Glomerular visceral epithelial cell (primary cell): Measurements from ENCODE around the gene TK2.
"Not testable (repeated sequence)": the region's sequence is repeated elsewhere in the genome, so short reads cannot be mapped to it uniquely, and the experiment has no call there.

Experiments used
- DNase-seq: peaks from one replicate; pipeline ENCODE4 v3.0.0-alpha.2; 2016; ENCODE audit errors: extremely low spot score

The TK2 gene

GRCh38 chr16:66503030-66503429 lies 46.9 kb downstream of the TK2 start:
- DNase-seq: no peak

DNA sequence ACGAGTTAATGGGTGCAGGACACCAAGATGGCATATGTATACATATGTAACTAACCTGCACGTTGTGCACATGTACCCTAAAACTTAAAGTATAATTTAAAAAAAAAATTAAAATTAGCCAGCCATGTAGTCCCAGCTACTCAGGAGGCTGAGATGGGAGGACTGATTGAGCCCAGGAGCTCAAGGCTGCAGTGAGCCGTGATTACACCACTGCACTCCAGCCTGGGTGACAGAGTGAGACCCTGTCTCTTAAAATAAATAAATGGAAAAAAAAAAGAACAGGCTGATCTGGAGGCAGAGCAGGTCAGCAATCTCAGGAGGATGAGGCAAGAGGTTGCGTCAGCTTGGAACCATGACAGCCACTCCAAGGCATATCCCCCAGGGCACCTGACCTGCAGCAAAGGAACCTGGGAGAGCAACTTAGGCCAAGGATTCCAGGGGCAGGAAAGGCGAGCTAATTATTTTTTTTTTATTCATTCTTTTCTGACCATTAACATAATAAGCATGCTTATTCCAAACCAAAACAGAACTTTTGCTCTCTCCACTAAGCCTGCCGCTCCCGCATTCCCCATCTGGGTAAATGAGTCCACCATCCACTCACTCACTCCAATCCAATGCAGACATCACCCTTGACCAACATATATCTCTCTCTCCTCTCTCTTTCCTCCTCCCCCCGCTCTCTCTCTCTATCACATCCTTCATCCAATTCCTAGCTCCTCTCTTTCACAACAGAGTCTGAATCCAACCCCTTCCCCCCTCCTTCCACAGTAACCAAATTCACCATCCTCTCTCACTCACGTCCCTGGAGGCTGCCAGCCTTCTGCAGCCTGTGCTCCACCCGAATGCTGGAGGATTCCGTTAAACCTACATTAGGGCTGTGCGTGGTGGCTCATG lies 47.7 kb downstream of the TK2 start:
- no peak for DNase-seq

DNA sequence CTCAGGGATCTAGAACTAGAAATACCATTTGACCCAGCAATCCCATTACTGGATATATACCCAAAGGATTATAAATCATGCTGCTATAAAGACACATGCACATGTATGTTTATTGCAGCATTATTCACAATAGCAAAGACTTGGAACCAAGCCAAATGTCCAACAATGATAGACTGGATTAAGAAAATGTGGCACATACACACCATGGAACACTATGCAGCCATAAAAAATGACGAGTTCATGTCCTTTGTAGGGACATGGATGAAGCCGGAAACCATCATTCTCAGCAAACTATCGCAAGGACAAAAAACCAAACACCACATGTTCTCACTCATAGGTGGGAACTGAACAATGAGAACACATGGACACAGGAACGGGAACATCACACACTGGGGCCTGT lies 48.4 kb downstream of the TK2 start:
- not testable (repeated sequence) for DNase-seq

GRCh38 chr16:66497921-66498320 lies 52.0 kb downstream of the TK2 start:
- DNase-seq: not testable (repeated sequence)

DNA sequence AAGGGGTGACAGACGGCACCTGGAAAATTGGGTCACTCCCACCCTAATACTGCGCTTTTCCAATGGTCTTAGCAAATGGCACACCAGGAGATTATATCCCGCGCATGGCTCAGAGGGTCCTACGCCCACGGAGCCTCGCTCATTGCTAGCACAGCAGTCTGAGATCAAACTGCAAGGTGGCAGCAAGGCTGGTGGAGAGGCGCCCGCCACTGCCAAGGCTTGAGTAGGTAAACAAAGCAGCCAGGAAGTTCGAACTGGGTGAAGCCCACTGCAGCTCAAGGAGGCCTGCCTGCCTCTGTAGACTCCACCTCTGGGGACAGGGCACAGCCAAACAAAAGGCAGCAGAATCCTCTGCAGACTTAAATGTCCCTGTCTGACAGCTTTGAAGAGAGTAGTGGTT lies 53.7 kb downstream of the TK2 start:
- not testable (repeated sequence) for DNase-seq

DNA sequence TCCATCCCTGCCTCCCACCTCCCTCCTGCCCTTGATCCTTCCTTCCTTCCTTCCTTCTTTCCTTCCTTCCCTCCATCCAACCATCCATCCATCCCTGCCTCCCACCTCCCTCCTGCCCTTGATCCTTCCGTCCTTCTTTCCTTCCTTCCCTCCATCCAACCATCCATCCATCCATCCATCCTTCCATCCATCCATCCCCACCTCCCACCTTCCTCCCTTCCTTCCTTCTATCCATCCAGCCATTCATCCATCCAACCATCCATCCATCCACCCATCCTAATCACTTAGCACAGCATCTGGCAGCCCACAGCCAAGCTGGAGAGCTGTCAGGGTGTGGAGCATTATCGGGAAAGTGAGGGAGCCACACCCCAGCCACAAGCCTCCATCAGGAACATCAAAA lies 54.5 kb downstream of the TK2 start:
- no peak for DNase-seq

DNA sequence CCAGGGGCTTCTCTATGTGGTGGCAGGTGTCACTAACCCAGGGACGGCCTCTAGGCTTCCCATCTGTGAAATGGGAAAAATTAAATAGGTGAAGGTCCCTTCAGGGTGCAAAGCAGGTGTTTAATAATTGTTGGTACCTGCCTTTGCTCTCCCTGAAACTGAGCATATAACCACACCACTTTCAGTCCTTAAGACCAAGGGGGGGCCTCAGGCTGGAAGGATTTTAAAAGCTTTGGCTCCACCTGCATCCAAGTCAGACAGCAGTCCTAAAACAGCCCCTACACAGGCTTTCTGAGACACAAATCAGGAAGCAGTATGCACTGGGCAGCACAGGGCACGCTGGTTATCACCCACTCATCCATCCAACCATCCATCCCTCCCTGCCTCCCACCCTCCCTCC lies 55.0 kb downstream of the TK2 start:
- no peak for DNase-seq

DNA sequence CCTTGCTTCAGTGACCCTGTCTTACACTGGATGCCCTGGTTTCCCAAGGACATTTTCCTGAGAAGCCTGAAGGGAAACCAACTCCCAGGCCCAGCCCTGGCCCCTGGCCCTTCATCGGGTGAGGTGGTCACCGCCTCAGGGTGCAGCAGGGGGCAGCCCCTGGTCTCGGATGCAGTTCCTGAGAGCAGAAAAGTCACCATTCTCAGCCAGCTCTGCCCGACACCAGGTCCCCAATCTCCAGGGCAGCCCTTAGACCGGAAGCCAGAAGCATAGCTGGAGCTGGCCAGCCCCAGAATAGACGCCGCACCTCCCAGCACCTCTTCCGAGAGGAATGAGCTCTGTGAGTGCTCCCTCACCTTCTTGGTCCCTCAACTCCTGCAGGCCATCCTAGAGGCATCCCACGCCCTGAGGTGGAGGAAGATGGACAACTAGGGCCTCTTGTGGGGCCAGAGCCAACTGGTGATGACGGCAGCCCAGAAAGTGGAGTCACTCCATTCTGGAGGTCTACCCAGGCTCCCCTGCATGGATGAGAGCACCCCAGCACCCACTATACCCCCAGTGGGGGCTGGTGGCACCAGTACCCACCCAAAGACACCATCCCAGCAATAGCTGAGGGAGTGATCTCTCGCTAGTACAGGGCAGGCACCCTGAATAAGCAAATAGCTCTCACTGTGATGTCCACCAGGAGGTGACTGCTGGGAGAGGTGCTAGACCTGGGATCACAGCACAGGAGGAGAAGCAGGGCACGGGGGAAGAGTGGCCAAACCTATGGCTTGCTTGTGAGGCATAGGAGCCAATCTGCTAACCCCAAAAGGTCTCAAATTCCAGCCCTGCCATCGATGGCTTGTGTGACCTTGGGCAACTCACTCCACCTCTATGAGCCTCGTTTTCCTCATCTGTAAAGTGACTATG lies 56.2 kb downstream of the TK2 start:
- DNase-seq: no peak

GRCh38 chr16:66491716-66492064 lies 58.2 kb downstream of the TK2 start:
- DNase-seq: no peak

DNA sequence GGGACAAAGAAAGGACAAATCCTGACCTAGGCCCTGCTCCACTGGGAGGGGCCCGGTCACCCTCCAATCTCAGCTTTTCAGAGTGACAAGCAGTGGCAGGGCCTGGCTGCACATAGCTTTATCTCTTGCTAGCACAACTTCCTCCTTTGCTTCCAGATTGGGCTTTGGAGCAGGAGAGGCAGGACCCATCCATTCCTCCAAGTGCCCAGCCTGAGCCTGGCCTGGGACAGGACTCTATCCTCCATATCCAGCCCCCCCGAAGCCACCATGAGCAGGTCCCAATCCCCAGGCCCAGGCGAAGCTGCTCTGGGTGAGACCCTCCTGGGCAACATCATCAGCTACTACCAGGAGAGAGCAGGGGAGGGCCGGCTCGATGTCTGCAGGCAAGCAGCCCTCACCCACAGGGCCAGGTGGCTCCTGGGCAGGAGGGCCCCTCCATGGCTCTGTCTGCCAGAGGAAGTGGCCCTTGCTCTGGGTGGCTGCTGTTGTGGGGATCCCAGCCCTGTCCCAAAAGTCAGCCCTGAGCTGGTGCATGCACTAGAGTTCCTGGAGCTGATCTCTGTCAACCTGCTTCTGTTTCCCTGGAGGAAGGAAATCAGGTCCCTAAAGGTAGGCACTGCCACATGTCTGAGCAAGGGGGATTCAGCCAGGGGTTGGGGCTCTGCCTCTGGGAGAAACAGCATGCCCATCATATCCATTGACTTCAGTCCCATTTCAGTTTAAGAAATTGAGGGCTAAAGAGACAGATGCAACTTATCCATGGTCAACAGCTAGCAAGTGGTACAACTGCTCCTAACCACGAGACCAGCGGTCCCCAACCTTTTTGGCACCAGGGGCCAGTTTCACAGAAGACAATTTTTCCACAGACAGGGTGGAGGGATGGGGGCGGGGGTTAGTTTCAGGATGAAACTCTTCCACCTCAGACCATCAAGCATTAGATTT lies 58.9 kb downstream of the TK2 start:
- no peak for DNase-seq

GRCh38 chr16:66489818-66490217 lies 60.1 kb downstream of the TK2 start:
- no peak for DNase-seq

DNA sequence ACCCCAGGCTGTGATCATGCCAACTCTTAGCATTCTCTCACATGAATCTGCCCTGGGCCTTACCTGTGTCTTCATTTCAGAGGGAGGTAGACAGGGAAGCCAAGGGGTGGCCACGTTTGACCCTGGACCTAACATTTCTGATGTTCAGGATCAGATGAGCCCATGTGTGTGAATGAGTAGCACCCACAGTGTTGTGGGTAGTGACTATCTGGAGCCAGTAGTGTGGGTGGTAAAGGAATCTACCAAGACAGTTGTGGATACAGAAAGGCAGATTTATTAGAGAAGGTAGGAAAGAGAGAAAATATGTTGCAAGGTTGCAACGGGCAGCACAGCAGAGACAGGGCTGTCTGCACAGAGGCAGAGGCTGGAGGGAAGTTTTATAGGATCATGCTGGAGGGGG lies 60.5 kb downstream of the TK2 start:
- DNase-seq: no peak

- DNase-seq: no peak
Measured at GRCh38 chr16:66488505-66488904, 61.4 kb downstream of the TK2 start.

GRCh38 chr16:66487580-66488275 lies 62.2 kb downstream of the TK2 start:
- peak; percentile 42 for DNase-seq

DNA sequence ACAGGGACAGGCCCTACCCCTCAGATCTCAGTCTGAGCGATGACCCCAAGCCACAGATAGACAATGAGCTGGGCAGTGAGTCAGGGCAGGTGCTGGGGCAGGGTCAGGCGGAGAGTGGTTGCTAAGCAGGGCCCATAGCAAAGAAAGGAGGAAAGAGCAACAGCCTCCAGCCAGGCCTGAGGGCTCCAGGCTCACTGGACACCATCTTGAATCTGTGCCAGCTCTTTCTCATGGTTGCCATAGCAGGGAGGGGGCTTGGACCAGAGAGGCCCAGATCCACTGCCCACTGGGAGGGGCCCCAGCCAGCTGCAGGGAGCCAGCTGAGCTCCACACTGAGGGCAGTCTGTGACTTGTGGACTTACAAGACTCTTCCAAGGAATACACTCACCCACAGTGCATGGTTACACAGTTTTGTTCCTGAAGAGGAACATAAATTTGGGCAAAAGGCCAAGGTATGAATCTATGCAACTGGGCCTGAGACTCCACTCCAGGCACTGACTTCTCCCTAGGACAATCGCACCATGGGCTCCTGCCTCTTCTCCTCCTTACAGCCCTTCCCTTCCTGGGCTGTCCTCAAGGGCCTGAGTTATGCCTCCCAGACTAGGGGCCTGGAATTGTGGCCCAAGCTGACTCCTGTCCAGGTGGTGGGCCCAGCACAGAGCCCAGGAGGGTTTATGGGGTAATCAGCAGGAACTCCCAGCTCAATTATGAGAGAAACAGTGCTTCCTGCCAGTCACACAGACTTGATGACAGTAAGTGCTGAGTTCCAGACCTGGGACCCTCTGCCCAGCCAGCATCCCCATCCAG lies 62.9 kb downstream of the TK2 start:
- peak; percentile 89 for DNase-seq

DNA sequence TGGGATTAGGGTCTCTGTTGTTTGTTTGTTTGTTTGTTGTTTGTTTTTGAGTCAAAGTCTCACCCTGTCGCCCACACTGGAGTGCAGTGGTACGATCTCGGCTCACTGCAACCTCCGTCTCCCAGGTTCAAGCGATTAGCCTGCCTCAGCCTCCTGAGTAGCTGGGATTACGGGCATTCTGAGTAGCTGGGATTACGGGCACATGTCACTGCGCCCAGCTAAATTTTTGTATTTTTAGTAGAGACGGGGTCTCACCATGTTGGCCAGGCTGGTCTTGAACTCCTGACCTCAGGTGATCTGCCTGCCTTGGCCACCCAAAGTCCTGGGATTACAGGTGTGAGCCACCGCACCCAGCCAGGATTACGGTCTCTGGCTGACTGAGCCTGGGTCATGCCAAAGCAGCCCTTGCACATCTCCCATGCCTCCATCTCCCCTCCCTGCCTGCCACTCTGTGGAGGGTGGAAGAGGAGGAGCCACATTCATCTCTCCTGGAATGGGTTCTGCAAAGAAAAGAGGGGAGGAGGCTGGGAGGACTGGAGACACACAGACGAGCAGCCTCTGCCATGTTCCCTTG lies 63.6 kb downstream of the TK2 start:
- DNase-seq: no peak

GRCh38 chr16:66485376-66485775 lies 64.5 kb downstream of the TK2 start:
- DNase-seq: no peak

DNA sequence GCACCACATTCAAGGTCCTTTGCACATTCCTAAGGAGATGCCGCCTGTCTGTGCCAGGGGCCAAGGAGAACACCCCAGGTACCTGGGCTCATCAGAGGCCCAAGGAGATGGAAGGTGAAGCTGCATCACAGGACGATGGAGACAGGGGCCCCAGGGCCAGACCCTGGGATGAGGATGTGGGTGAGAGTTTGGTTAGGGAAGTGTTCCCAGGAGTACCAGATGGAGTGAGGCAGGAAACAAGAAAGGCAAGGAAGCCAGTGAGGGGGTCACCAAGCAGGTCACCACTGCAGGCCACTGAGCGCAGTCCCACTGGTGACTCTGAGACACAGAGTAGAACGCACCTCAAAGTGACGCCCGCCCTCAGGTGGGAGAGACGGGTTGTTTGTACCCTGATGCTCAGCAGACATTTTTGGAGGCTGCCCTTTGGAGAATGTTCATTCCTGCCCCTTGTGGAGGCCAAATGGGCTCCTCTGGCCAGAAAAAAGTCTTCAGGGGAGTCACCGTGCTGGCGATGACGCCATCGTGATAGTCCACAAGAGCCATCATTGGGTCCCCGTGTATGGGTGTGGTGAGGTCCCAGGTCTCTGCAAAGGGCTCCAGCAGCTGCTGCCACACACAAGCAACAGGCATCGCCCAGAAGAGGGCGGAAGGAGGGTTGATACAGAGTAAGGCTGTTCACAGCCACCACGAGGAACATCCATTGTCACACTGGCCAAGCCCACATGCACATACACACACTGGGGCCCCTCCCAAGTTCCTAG lies 65.3 kb downstream of the TK2 start:
- DNase-seq: no peak
